ENCODE data around the gene DIP2C.

GRCh38 chr10:427761-428519 is 261.5 kb downstream of the DIP2C start:
- TF ChIP-seq CTCF (IDR thresholded peaks at IDR 0.05) (no peak), POLR2A (IDR thresholded peaks at IDR 0.05) (no peak), POLR2AphosphoS5 (IDR thresholded peaks at IDR 0.05) (no peak)

All from prostate gland (tissue), 2 donors.